PC-3 (cell line): ENCODE data around the gene KCNQ5.

Experiments used
- EZH2 ChIP-seq: fragments of 300-600 bp; sonication (generic); IDR thresholded peaks from one replicate; pipeline ENCODE4 v1.6.1; 2017; ENCODE audit warnings: antibody characterized with exemption, mild to moderate bottlenecking, low read length; ENCODE audit not compliant: unreplicated experiment
- TF ChIP-seq, protein P1 (sequence below): fragments of 300-600 bp; sonication (generic); conservative IDR thresholded peaks from 2 replicates; pipeline ENCODE4 v1.5.1; 2017; ENCODE audit warnings: antibody characterized with exemption, low read depth, mild to moderate bottlenecking, low read length

DNA sequence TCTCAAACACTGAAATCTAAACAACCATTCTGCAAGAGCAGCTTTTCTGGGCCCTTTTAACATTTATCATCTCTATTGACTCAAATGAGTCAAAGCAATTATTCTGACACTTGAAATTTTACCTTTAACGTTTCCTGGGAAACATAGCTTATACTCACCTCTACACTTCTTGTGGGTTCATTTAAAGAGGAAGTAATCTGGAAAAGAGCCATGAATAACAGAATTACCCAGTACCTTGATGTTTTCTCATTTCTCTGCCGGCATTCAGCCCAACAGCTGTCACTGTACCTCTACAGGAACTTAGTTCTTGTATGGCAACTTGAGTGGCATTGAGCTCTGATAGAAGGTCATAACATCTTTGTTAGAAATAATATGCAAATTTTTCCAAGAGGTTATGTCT, 272.2 kb downstream of the KCNQ5 start:
- TF ChIP-seq, protein P1, sequence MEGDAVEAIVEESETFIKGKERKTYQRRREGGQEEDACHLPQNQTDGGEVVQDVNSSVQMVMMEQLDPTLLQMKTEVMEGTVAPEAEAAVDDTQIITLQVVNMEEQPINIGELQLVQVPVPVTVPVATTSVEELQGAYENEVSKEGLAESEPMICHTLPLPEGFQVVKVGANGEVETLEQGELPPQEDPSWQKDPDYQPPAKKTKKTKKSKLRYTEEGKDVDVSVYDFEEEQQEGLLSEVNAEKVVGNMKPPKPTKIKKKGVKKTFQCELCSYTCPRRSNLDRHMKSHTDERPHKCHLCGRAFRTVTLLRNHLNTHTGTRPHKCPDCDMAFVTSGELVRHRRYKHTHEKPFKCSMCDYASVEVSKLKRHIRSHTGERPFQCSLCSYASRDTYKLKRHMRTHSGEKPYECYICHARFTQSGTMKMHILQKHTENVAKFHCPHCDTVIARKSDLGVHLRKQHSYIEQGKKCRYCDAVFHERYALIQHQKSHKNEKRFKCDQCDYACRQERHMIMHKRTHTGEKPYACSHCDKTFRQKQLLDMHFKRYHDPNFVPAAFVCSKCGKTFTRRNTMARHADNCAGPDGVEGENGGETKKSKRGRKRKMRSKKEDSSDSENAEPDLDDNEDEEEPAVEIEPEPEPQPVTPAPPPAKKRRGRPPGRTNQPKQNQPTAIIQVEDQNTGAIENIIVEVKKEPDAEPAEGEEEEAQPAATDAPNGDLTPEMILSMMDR, result no peak
- TF ChIP-seq EZH2, result no peak
